ENCODE measurements around the gene CMKLR1.

The CMKLR1 gene

GRCh38 chr12:108265505-108265904 is 73.6 kb downstream of the CMKLR1 start:
- Mint-ChIP-seq H3K36me3 (no peaks in the 10 kb centered on the region), H3K4me3 (no peak overlapping the region), H3K4me1 (ENCODE audit: low read depth) (no peaks in the 10 kb centered on the region), H3K9me3 (ENCODE audit: low read depth) (peaks cover 3% of the 10 kb centered on the region), H3K27ac (no peak overlapping the region), H3K27me3 (peaks cover 19% of the 10 kb centered on the region)

GRCh38 chr12:108260969-108261368 is 78.1 kb downstream of the CMKLR1 start:
- Mint-ChIP-seq H3K36me3 (no peaks in the 10 kb centered on the region), H3K4me3 (no peak overlapping the region), H3K9me3 (ENCODE audit: low read depth) (peaks cover 14% of the 10 kb centered on the region), H3K27me3 (peaks cover 5% of the 10 kb centered on the region), H3K4me1 (ENCODE audit: low read depth) (no peaks in the 10 kb centered on the region), H3K27ac (no peak overlapping the region)

- H3K36me3 Mint-ChIP-seq = no peaks in the 10 kb centered on the region
- peaks cover 5% of the 10 kb centered on the region for H3K27me3 Mint-ChIP-seq
- H3K4me1 Mint-ChIP-seq (ENCODE audit: low read depth) = no peaks in the 10 kb centered on the region
- peaks cover 14% of the 10 kb centered on the region for H3K9me3 Mint-ChIP-seq (ENCODE audit: low read depth)
- no peak overlapping the region for H3K27ac Mint-ChIP-seq
- no peak overlapping the region for H3K4me3 Mint-ChIP-seq
Measured at GRCh38 chr12:108260039-108260438, 79.1 kb downstream of the CMKLR1 start.

GRCh38 chr12:108257610-108258106 is 81.5 kb downstream of the CMKLR1 start:
- peaks cover 1% of the 10 kb centered on the region for H3K27me3 Mint-ChIP-seq
- peaks cover 14% of the 10 kb centered on the region for H3K9me3 Mint-ChIP-seq (ENCODE audit: low read depth)
- no peak overlapping the region for H3K27ac Mint-ChIP-seq
- H3K36me3 Mint-ChIP-seq = no peaks in the 10 kb centered on the region
- no peaks in the 10 kb centered on the region for H3K4me1 Mint-ChIP-seq (ENCODE audit: low read depth)
- H3K4me3 Mint-ChIP-seq = no peak overlapping the region

GRCh38 chr12:108257004-108257403 is 82.1 kb downstream of the CMKLR1 start:
- Mint-ChIP-seq H3K9me3 (ENCODE audit: low read depth) (peaks cover 14% of the 10 kb centered on the region), H3K4me3 (no peak overlapping the region), H3K27me3 (peaks cover 3% of the 10 kb centered on the region), H3K27ac (no peak overlapping the region), H3K36me3 (no peaks in the 10 kb centered on the region), H3K4me1 (ENCODE audit: low read depth) (no peaks in the 10 kb centered on the region)

GRCh38 chr12:108255252-108255602 is 83.9 kb downstream of the CMKLR1 start:
- Mint-ChIP-seq H3K36me3 (no peaks in the 10 kb centered on the region), H3K4me1 (ENCODE audit: low read depth) (no peaks in the 10 kb centered on the region), H3K9me3 (ENCODE audit: low read depth) (peaks cover 8% of the 10 kb centered on the region), H3K4me3 (no peak overlapping the region), H3K27me3 (peaks cover 11% of the 10 kb centered on the region), H3K27ac (no peak overlapping the region)

GRCh38 chr12:108254517-108255251 is 84.4 kb downstream of the CMKLR1 start:
- H3K27ac Mint-ChIP-seq = no peak overlapping the region
- H3K27me3 Mint-ChIP-seq = peaks cover 12% of the 10 kb centered on the region
- no peak overlapping the region for H3K4me3 Mint-ChIP-seq
- H3K36me3 Mint-ChIP-seq = no peaks in the 10 kb centered on the region
- no peaks in the 10 kb centered on the region for H3K4me1 Mint-ChIP-seq (ENCODE audit: low read depth)
- peaks cover 5% of the 10 kb centered on the region for H3K9me3 Mint-ChIP-seq (ENCODE audit: low read depth)

GRCh38 chr12:108254030-108254429 is 85.1 kb downstream of the CMKLR1 start:
- no peak overlapping the region for H3K27ac Mint-ChIP-seq
- H3K36me3 Mint-ChIP-seq = no peaks in the 10 kb centered on the region
- H3K9me3 Mint-ChIP-seq (ENCODE audit: low read depth) = no peaks in the 10 kb centered on the region
- no peaks in the 10 kb centered on the region for H3K4me1 Mint-ChIP-seq (ENCODE audit: low read depth)
- H3K27me3 Mint-ChIP-seq = peaks cover 18% of the 10 kb centered on the region
- H3K4me3 Mint-ChIP-seq = no peak overlapping the region

- Mint-ChIP-seq H3K27me3 (peaks cover 21% of the 10 kb centered on the region), H3K4me1 (ENCODE audit: low read depth) (no peaks in the 10 kb centered on the region), H3K9me3 (ENCODE audit: low read depth) (no peaks in the 10 kb centered on the region), H3K27ac (no peak overlapping the region), H3K4me3 (no peak overlapping the region), H3K36me3 (no peaks in the 10 kb centered on the region)
Measured at GRCh38 chr12:108253540-108253939, 85.6 kb downstream of the CMKLR1 start.

GRCh38 chr12:108252523-108252922 is 86.6 kb downstream of the CMKLR1 start:
- Mint-ChIP-seq H3K9me3 (ENCODE audit: low read depth) (no peaks in the 10 kb centered on the region), H3K4me1 (ENCODE audit: low read depth) (no peaks in the 10 kb centered on the region), H3K4me3 (no peak overlapping the region), H3K27me3 (peaks cover 21% of the 10 kb centered on the region), H3K36me3 (no peaks in the 10 kb centered on the region), H3K27ac (no peak overlapping the region)

GRCh38 chr12:108248011-108248410 is 91.1 kb downstream of the CMKLR1 start:
- Mint-ChIP-seq H3K36me3 (no peaks in the 10 kb centered on the region), H3K27ac (no peak overlapping the region), H3K27me3 (peaks cover 21% of the 10 kb centered on the region), H3K4me1 (ENCODE audit: low read depth) (no peaks in the 10 kb centered on the region), H3K9me3 (ENCODE audit: low read depth) (no peaks in the 10 kb centered on the region), H3K4me3 (no peak overlapping the region)

GRCh38 chr12:108247130-108247529 is 92.0 kb downstream of the CMKLR1 start:
- H3K4me3 Mint-ChIP-seq = no peak overlapping the region
- H3K36me3 Mint-ChIP-seq = no peaks in the 10 kb centered on the region
- H3K27ac Mint-ChIP-seq = no peak overlapping the region
- H3K9me3 Mint-ChIP-seq (ENCODE audit: low read depth) = no peaks in the 10 kb centered on the region
- H3K4me1 Mint-ChIP-seq (ENCODE audit: low read depth) = no peaks in the 10 kb centered on the region
- H3K27me3 Mint-ChIP-seq = peaks cover 21% of the 10 kb centered on the region

GRCh38 chr12:108241986-108242703 is 97.0 kb downstream of the CMKLR1 start:
- Mint-ChIP-seq H3K4me1 (ENCODE audit: low read depth) (no peaks in the 10 kb centered on the region), H3K27ac (no peak overlapping the region), H3K4me3 (no peak overlapping the region), H3K9me3 (ENCODE audit: low read depth) (no peaks in the 10 kb centered on the region), H3K27me3 (peaks cover 19% of the 10 kb centered on the region), H3K36me3 (no peaks in the 10 kb centered on the region)

GRCh38 chr12:108240928-108241327 is 98.2 kb downstream of the CMKLR1 start:
- H3K9me3 Mint-ChIP-seq (ENCODE audit: low read depth) = no peaks in the 10 kb centered on the region
- H3K27ac Mint-ChIP-seq = no peak overlapping the region
- H3K4me1 Mint-ChIP-seq (ENCODE audit: low read depth) = no peaks in the 10 kb centered on the region
- no peaks in the 10 kb centered on the region for H3K36me3 Mint-ChIP-seq
- H3K4me3 Mint-ChIP-seq = no peak overlapping the region
- H3K27me3 Mint-ChIP-seq = peaks cover 19% of the 10 kb centered on the region

- H3K4me1 Mint-ChIP-seq (ENCODE audit: low read depth) = no peaks in the 10 kb centered on the region
- no peak overlapping the region for H3K27ac Mint-ChIP-seq
- H3K4me3 Mint-ChIP-seq = no peak overlapping the region
- no peaks in the 10 kb centered on the region for H3K36me3 Mint-ChIP-seq
- H3K9me3 Mint-ChIP-seq (ENCODE audit: low read depth) = no peaks in the 10 kb centered on the region
- H3K27me3 Mint-ChIP-seq = peaks cover 19% of the 10 kb centered on the region
Measured at GRCh38 chr12:108240027-108240785, 98.9 kb downstream of the CMKLR1 start.
